Germinal center (tissue), 1 donor: ENCODE results near the gene DUSP28.
"Not testable (repeated sequence)": the region's sequence is repeated elsewhere in the genome, so short reads cannot be mapped to it uniquely, and the experiment has no call there.

Source experiments
- DNase-seq: peaks from one replicate; pipeline ENCODE4 v3.0.0; 2012; ENCODE audit warnings: mixed read lengths, low spot score

The DUSP28 gene

DNA sequence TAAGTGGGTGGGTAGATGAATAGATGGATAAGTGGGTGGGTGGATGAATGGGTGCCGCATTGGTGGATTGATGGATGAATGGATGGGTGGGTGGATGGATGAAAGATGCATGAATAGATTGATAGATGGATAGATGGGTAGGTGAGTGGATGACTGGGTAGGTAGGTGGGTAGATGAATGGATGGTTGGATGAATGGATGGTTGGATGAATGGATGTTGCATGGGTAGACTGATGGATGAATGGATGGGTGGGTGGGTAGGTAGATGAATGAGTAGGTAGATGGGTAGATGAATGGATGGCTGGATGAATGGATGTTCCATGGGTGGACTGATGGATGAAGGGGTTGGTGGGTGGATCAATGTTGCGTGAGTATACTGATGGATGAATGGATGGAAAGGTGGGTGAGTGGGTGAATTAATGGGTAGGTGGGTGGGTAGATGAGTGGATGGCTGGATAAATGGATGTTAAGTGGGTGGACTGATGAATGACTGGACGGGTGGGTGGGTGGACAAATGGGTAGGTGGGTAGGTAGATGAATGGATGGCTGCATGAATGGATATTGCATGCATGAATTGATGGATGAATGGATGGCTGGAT is 32.9 kb upstream of the DUSP28 start:
- DNase-seq, result no peak

DNA sequence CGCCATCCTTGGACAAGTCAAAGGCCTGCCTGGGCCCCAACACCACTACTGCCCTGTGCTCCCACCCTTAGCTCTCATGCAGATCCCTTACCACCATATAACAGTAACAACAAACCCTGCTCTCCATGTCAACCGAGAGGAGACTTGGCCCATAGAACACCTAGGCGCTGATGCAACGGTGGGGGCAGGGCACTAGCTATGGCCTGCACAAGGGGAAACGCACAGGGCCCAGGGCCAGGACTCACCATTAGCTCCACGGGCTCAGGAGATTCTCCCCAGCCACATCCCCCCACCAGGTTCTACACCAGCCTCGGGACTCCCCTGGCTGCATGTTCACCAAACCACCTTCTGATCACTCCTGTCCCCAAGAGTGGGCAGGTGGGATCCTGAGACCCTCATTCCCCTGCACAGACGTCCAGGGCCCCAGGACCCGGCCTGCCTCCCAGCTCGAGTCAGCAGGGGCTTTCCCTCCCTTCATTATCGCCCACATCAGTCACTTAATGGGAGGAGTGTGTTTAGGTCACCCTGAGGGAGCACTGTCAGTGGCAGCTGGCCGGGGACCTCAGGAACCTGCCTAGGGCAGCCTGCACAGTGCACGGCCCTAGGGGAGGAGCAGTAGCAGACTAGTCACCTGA is 31.6 kb upstream of the DUSP28 start:
- DNase-seq, result no peak

DNA sequence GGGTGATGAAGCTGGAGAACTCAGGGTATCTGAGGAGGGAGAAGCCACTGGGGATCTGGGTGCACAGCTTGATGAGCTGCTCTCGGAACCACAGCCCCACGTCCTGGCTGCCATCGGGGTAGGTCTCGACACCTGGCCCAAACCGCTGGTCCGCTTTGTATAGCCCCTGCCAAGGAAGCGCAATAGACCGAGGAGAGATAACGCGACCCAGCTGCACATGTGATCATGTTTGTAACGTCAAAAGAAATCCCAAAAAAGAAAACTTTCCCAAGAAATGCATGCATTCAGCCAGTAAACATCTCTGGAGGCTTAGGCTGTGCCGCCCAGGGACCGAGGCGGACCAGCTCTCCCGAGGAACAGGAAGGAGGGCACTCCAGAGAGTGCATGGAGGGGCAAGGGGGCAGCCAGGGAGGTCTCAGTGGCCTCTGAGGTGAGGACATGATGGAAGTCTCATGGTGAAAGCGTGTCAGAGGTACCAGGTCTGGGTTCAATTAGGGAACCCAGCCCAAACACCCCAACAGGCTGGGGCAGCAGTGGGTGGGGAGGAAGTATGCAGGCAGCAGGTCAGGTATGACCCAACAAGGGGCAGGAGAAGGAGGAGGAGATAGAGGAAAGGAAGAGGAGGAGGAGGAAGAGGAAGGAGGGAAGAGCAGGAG is 30.7 kb upstream of the DUSP28 start:
- DNase-seq, result no peak

DNA sequence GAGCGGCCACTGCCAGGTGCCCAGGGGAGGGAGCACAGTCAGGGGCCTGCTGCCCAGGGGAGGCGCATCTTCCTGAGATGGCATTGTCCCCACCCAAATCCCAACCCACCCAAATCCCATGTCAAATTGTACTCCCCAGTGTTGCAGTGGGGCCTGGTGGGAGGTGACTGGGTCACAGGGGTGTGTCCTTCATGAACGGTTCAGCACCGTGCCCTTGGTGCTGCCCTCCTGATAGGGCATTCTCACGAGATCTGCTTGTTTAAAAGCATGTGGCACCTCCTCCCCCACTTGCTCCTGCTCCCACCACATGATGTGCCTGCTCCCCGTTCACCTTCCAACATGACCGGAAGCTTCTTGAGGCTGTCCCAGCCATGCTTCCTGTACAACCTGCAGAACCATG is 30.0 kb upstream of the DUSP28 start:
- DNase-seq, result no peak

DNA sequence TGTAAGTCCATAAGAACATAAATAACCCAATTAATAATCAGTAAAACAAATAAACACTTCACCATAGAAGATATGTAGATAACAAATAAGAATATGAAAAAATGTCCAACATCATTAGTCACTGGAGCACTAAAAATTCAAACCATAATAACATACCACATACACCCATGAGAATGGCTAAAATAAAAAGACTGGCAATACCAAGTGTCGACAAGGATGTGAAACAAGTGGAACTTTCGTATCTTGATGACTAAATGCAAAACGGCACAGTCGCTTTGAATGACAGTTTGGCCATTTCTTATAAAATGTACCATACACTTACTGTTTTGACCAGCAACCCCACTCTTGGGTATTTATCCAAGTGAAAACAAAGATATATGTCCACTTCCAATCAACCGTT is 29.1 kb upstream of the DUSP28 start:
- no peak for DNase-seq

DNA sequence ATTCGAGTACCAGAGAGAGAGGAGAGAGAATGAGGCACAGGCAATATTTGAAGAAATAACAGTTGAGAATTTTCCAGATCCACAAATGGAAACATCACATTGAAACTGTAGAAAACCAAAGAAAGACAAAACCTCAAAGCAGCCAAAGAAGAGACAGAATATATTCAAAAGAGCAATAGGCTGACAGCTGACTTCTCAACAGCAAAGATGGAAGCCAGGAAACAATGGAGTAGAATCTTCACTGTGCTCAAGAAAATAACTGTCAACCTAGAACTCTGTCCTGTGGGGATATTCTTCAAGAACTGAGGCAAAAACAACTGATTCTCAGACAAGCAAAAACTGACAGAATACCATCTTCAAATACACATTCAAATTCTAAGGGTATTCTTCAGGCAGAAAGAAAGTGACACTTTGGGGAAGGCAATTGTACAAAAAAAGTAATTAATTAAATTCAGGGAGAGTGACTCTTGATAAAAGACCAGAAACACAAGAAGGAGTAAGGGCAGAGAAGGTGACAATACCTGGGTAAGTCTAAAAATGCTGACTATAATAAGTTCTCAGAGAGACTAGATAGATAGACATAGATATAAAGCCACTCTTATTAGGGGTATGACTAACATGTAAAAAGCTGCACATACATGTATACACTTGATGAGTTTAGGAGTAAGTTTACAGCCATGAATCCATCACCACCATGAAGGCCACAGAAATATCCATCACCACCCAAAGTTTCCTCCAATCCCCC is 28.0 kb upstream of the DUSP28 start:
- no peak for DNase-seq

DNA sequence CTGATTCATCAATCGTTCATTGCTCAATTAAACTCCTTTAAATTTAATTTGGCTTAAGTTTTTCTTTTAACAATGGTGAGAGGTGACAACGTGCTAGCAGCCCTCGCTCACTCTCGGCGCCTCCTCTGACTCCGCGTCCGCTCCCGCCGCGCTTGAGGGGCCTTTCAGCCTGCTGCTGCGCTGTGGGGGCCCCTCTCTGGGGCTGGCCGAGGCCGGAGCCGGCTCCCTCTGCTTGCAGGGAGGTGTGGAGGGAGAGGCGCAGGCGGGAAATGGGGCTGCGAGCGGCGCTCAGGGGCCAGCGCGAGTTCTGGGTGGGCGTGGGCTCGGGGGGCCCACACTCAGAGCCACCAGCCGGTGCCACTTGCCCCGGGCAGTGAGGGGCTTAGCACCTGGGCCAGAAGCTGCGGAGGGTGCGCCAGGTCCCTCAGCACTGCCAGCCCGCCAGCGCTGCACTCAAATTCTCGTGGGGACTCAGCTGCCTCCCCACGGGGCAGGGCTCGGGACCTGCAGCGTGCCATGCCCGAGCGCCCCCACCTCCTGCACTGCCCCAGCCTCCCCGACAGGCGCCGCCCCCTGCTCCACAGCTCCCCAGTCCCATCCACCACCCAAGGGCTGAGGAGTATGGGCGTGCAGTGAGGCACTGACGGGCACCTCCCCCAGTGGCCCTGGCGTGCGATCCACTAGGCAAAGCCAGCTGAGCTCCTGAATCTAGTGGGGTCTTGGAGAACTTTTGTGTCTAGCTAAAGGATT is 22.0 kb upstream of the DUSP28 start:
- no peak for DNase-seq

DNA sequence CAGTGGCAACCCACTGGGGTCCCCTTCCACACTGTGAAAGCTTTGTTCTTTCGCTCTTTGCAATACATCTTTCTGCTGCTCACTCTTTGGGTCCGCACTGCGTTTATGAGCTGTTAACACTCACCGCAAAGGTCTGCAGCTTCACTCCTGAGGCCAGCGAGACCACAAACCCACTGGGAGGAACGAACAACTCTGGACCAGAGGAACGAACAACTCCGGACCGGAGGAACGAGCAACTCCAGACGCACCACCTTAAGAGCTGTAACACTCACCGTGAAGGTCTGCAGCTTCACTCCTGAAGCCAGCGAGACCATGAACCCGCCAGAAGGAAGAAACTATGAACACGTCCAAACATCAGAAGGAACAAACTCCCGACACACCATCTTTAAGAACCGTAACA is 21.1 kb upstream of the DUSP28 start:
- not testable (repeated sequence) for DNase-seq

DNA sequence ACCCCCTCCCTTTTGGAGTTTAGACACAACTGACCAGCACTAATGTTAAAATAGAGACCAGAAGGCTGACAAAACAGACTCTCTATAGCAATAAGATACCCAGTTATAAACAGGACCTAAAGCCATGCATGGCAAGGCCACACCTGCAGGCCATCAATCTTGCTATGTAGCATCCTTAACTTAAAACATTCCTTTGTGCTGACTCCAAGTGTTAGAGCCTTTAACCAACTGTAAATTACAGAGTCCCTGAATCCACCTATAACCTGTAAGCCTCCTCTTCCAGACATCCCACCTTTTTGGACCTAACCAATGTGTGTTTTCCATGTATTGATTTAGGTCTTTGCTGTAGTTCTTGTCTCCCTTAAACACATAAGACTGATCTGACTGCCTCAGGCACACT is 20.3 kb upstream of the DUSP28 start:
- DNase-seq, result no peak

DNA sequence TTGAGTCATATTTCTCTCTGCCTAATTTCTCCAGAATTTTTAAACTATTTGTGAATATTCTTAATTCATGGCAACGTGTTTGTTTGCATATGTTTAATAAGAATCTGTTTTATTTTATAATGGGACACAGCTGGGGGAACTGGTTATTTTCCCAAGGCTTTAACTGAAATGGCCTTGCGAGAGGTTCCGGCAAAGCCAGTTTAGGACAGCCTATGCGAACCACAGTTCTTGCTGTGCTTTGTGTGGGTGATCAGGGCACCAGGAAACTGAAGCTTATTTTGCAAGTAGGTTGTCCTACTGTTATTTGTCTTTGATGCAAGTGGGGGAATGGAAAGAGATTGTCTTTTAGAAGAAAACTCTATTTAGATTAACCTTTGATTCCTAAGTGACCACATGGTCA is 8.9 kb upstream of the DUSP28 start:
- no peak for DNase-seq

DNA sequence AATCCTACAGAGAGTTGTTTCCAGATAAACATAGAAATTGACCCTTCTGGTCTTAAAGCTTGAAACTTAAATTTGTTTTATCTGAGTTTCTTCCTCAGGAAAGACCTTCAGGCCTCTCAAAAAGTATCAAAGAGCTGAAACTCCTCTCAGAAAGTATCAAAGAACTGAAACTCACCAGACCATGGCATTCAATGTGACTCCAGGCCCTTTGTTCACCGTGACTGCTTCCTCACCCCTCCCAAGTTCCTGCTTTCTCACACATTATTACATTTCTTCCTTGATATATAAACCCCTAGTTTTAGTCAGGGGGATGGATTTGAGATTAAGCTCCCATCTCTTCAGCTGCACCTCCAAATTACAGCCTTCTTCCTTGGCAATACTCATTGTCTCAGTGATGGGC is 8.3 kb upstream of the DUSP28 start:
- DNase-seq, result no peak

DNA sequence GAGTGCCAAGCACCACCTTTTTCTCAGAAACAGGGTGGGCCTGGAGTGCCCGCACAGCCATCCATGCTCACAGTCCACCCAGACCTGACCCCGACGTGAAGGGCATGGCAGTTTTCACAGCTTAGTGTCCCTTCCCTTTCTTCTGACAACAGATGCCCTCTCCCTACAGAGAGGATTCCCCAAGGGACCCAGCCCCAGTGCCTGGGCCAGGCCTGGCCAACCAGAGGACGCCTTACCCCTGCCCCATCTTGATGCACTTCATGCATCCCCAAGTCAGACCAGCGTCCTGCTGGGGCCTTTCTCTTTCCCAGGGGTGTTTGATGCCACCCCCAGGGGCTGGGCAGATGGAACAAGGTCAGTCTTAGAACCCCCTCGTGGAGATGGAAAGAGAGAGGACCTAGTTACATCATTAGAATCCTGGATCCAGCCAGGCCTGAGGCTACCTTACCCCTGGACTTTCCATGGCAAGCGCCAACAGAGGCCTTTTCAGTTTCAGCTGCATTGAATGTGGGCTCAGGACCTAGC is 6.1 kb upstream of the DUSP28 start:
- DNase-seq, result no peak

DNA sequence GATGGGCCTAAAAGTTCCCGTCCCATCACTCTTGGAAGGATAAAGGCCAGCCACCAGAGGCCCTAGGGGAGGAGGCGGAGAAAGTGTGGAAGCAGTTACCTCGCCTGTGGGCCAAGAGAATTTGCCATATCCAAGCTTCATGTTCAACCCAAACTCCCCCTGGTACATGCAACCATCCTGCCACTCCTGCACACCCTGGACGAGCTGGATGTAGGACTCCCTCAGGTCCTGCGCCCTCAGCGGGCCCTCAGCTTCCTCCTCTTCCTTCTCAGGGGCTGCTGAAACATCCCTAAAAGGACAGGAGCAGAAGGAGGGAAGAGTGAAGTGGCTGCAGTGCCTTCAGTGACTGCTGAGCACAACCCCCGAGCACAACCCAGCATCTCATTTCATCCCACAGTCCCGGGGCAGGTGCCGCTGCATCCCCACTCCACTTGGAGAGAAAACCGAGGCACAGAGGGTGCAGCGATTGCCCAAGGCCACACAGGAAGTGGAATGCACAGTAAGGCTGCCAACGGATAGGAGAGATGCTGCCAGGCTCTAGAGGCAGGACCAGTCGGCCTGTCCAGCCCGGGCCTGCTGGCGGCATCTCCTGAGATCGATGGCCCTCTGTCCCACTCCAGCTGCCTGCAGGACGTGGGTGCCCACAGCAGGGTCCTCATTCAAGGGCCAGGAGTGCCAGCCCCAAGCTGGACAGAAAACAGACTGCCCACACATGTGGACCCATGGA is 5.2 kb upstream of the DUSP28 start:
- DNase-seq, result no peak

DNA sequence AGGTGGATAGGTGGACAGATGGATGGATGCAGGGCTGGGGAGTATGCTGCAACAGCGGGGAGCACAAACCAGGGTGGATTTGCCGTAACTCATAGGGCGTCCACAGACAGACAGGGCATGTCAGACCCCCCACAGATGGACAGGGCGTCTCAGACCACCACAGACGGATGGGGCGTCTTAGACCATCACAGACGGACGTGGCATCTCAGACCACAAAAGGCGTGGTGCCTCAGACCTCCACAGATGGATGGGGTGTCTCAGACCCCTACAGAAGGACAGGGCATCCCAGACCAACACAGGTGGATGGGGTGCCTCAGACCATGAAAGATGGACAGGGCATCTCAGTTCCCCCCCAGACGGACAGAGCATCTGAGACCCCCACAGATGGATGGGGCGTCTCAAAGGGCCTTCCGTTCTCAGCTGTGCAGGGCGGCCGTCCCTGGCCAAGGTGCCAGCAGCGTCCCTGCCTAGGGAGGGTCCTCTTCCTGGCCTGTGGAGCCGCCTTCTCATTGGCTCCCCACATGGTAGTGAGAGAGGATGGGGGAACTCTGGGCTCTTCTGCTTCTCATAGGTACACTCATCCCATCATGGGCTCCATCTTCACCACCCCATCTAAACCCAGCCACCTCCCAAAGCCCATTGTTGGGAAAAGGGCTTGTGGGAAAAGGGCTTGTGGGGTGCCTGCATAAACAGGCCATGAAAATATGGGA is 4.5 kb upstream of the DUSP28 start:
- DNase-seq, result no peak

DNA sequence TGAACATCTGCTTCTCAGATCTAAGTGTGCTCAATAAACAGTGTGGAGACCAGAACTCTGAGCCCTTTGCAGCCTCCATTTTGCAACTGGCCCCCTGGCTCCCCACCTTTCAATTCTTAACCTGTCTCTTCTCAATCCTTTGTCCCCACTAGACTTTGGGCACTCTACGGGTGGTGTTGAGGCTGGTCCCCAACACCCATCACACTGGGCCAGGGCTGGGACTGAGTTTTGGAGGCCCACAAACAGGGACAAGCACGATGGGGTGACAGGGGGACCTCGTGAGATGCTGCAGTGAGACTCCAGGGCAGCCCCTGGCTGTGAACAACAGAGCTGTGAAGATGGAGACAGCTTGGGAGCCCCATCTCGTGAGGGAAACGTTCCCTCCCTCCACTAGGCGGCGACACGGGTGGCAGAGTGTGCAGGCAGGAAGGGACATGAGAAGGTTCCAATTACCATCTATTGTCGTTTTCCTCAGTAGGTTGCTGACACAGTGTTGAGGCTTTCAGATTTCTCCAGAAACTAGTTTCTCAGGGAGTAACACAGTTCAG is 3.5 kb upstream of the DUSP28 start:
- DNase-seq, result peak; percentile 70

DNA sequence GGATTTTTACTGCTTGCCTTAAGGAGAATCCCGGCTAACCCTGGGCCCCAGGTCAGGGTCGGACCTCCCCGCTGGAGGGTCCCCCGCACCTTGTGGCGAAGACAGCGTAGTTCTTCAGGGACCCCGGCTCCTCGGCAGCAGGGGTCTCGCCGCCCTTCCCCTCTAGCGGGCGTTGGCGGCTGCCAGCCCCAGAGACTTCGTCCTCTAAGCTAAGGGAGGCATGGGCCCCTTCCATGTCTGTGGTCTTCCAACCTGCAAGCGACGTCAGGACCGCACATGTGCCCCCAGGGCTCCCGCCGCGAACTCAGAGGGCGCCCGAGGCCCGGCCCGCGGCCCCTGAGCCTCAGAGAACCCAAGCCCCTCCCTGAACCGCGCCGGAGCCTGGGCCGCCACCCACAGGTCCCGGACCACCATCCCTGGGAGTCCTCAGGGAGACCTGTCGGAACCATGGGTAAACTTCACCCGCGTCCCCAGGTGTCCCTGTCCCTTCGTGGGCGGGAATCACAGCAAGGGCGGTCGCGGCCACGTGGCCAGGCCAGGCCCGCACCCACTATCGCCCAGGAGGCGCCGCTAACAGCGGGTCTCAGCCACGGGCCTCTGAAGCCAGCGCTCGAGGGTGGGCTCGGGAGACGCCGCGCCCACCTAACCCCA is 2.9 kb upstream of the DUSP28 start:
- no peak for DNase-seq

DNA sequence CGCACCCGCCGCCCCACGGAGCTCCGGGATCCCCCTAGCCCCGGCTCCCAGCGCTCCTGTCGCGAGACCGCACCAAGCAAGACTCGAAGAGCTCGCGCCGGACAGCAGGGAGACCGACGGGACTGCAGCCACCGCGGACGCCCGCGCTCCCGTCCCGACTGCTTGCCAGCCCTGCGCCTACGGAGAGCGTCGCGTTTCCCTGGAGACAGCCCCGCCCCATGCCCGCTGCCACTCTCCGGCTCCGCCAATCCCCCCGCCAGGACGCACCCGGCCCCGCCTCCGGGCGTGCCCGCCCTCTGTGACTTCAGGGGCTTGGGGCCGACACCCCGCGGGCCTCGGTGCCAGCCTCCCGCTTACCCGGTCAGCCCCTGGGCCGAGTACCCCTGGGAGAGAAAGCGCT is 2.3 kb upstream of the DUSP28 start, which contains the start of gene ANKMY1:
TSS of gene ANKMY1 (minus strand) at position 181 of the 400 bp plus-strand sequence. CDS start 653 bp downstream, outside the sequence.
- peak; percentile 91 for DNase-seq

DNA sequence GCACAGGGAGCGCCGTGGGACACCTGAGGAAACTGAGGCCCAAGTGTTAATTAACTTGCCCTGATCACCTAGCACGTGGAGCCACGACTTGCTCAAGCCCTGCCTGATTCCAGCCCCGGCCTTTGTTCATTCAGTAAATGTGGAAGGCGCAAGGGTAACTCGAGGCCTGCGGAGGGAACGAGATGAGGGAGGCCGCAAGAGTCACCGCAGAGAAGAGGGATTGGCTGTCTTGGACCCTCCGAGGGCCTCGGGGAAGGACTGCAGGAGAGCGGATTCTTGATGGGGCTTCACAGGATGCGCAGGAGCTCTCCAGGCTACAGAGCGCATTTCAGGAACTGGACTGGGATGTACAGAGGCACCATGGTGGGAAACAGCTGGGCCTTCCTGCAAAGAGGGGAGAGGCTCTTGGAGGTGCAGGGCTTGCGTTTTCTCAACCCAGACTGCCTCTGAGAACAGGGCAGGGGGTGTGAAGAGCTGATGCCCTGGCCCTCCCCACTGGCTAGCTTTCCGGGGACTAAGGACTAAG is 1.9 kb upstream of the DUSP28 start:
- no peak for DNase-seq

DNA sequence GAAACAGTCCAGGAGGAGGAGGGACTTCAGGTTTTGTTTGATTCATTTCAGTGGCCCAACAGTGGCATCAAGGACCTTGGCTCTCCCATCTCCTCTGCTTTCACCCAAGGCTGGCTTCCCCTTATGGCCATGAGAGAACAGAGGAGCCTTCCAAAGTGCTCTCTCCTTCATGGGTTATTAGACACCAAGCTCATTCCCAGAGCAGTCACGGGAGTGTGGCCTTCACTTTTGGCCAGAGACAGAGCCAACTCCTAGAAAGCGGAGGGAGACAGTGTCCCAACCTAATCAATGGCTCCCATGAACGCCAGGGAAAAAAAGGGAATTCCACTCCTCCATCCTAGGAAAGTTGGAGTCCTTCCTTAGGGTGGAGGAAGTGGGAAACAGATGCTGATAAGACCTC is 871 bp upstream of the DUSP28 start:
- DNase-seq, result no peak
